Endodermal cell (in vitro differentiated cells): ENCODE results near the gene CHCHD3. TPM values are rescaled to one million over a fixed set of nuclear protein-coding genes. Genes with fewer than 3 reads are reported as not detected.
"Not testable (repeated sequence)": the region's sequence is repeated elsewhere in the genome, so short reads cannot be mapped to it uniquely, and the experiment has no call there.

Experiments
- DNase-seq: peaks from one replicate; pipeline ENCODE4 v3.0.0-alpha.2; 2017
- H3K27ac ChIP-seq: 2 replicates; pipeline ENCODE4 v1.5.1; 2013; ENCODE audit warnings: mild to moderate bottlenecking, low read depth, low read length, moderate library complexity
- H3K27me3 ChIP-seq: 2 replicates; pipeline ENCODE4 v1.6.1; 2013; ENCODE audit warnings: mild to moderate bottlenecking, low read length, moderate library complexity; ENCODE audit not compliant: insufficient read depth, control insufficient read depth, poor library complexity, severe bottlenecking
- H3K36me3 ChIP-seq: 2 replicates; pipeline ENCODE4 v1.7.0; 2013; ENCODE audit warnings: mild to moderate bottlenecking, low read length, moderate library complexity; ENCODE audit not compliant: control insufficient read depth, insufficient read depth
- H3K4me1 ChIP-seq: one replicate; pipeline ENCODE4 v1.7.0; 2013; ENCODE audit warnings: low read length; ENCODE audit not compliant: control insufficient read depth, insufficient read depth
- H3K4me3 ChIP-seq: 2 replicates; pipeline ENCODE4 v1.5.1; 2013; ENCODE audit warnings: mild to moderate bottlenecking, low read length, moderate library complexity
- H3K9ac ChIP-seq: 2 replicates; pipeline ENCODE4 v1.6.1; 2013; ENCODE audit warnings: mild to moderate bottlenecking, low read length, moderate library complexity; ENCODE audit not compliant: poor library complexity, severe bottlenecking; ENCODE audit errors: extremely low read depth
- H3K9me3 ChIP-seq: 2 replicates; pipeline ENCODE4 v1.6.1; 2013; ENCODE audit warnings: mild to moderate bottlenecking, low read length, moderate library complexity; ENCODE audit not compliant: control insufficient read depth
- H3K27ac Mint-ChIP-seq: 2 replicates; pipeline ENCODE4 v1.8.0; 2020; ENCODE audit warnings: mixed read lengths
- H3K27me3 Mint-ChIP-seq: 2 replicates; pipeline ENCODE4 v1.8.0; 2021; ENCODE audit warnings: mild to moderate bottlenecking, mixed read lengths; ENCODE audit not compliant: insufficient read depth
- H3K36me3 Mint-ChIP-seq: 2 replicates; pipeline ENCODE4 v1.8.0; 2020; ENCODE audit warnings: low read depth, mixed read lengths
- H3K4me1 Mint-ChIP-seq: 2 replicates; pipeline ENCODE4 v1.8.0; 2020; ENCODE audit warnings: mixed read lengths
- H3K4me3 Mint-ChIP-seq: 2 replicates; pipeline ENCODE4 v1.8.0; 2020; ENCODE audit warnings: mild to moderate bottlenecking, moderate library complexity, mixed read lengths
- H3K9me3 Mint-ChIP-seq: 2 replicates; pipeline ENCODE4 v1.8.0; 2020; ENCODE audit warnings: mild to moderate bottlenecking, mixed read lengths
- WGBS, 2 experiments: methylation state at CpG; one replicate each; pipeline versions ENCODE4 v1.1.5 to v1.1.7; 2013; ENCODE audit warnings: missing lambda C conversion rate in 2 of 2, mixed read lengths in 1 of 2; ENCODE audit not compliant: insufficient coverage in 1 of 2, insufficient read length in 1 of 2; 5-methylcytosine and 5-hydroxymethylcytosine counted together
- total RNA-seq, 2 donors: library from RNA; stranded (reverse); fragmentation: NEBNext Ultra II Directional in 1 of 2; extraction: Animal tissue kit (Norgen Biotek cat#: 25700) in 1 of 2; gene quantifications; 2 replicates in 1 of 2; 3 replicates in 1 of 2; pipeline ENCODE4 v1.2.1, GENCODE V29; 2021
- TF ChIP-seq, protein P1 (sequence below): fragments of 200-600 bp; sonication (generic); conservative IDR thresholded peaks from 2 replicates; pipeline ENCODE4 v1.5.0; 2021; ENCODE audit warnings: antibody characterized with exemption, mild to moderate bottlenecking

Gene CHCHD3
- total RNA-seq, 2 donors from 2014 or later, result 70.4 to 75.2 TPM

DNA sequence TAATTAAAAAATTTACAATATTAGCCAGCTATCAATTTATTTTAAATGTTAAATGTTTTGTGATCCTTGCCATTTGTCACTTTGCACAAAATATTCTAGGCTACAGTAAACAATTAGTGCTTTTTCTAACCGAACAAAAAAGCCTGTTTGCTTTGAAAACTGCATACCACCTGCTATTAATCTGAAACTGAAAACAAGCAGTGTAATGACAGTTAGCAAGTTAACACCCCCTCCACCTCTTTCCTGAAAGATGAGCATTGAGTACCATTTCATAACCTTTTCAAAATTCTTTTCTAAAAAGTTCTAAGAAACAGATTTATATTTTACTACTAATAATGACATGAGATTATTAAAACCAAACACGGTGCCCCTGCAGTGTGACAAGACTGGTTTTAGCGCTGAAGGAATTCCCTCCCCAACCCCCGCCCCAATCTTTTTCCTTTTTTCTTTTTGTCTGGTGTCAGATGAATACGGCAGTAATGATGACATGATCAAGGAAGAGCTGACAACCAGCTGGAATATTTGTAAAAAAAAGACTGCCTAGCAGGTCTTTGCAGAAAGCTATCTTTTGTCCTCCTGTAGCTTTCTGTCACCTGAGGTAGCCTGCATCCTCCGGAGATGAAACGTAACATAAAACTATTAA is 175.6 kb downstream of the CHCHD3 start:
- Mint-ChIP-seq H3K4me1 (peaks cover 21% of the 10 kb centered on the region), H3K4me3 (no peak overlapping the region), H3K27me3 (no peaks in the 10 kb centered on the region), H3K36me3 (peaks cover 32% of the 10 kb centered on the region), H3K9me3 (peaks cover 8% of the 10 kb centered on the region), H3K27ac (no peak overlapping the region)
- 87 to 88% methylated on average over 2 to 7 of the region's 7 CpGs for WGBS, 2 experiments
- peaks cover 7% of the 10 kb centered on the region for H3K4me1 ChIP-seq
- no peak overlapping the region for H3K4me3 ChIP-seq
- H3K9me3 ChIP-seq, result peaks cover 10% of the 10 kb centered on the region
- TF ChIP-seq, protein P1, sequence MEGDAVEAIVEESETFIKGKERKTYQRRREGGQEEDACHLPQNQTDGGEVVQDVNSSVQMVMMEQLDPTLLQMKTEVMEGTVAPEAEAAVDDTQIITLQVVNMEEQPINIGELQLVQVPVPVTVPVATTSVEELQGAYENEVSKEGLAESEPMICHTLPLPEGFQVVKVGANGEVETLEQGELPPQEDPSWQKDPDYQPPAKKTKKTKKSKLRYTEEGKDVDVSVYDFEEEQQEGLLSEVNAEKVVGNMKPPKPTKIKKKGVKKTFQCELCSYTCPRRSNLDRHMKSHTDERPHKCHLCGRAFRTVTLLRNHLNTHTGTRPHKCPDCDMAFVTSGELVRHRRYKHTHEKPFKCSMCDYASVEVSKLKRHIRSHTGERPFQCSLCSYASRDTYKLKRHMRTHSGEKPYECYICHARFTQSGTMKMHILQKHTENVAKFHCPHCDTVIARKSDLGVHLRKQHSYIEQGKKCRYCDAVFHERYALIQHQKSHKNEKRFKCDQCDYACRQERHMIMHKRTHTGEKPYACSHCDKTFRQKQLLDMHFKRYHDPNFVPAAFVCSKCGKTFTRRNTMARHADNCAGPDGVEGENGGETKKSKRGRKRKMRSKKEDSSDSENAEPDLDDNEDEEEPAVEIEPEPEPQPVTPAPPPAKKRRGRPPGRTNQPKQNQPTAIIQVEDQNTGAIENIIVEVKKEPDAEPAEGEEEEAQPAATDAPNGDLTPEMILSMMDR, result no peak
- H3K9ac ChIP-seq, result no peak overlapping the region
- H3K27me3 ChIP-seq, result no peaks in the 10 kb centered on the region
- H3K27ac ChIP-seq, result no peak overlapping the region
- peaks cover 11% of the 10 kb centered on the region for H3K36me3 ChIP-seq
- no peak for DNase-seq

DNA sequence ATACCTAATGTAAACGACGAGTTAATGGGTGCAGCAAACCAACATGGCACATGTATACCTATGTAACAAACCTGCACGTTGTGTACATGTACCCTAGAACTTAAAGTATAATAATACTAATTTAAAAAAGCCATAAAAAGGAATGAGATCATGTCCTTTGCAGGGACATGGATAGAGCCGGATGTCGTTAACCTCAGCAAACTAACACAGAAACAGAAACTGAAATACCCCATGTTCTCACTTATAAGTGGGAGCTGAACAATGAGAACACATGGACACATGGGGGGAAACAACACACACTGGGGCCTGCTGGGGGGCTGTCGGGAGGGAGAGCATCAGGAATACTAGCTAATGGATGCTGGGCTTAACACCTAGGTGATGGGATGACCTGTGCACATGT is 176.8 kb downstream of the CHCHD3 start:
- Mint-ChIP-seq H3K36me3 (peaks cover 32% of the 10 kb centered on the region), H3K4me1 (peaks cover 26% of the 10 kb centered on the region)
- not testable (repeated sequence) for DNase-seq, H3K9ac ChIP-seq, H3K9me3 ChIP-seq, H3K27ac ChIP-seq, H3K9me3 Mint-ChIP-seq, H3K4me3 Mint-ChIP-seq, H3K4me1 ChIP-seq, H3K4me3 ChIP-seq, H3K27me3 ChIP-seq, H3K27ac Mint-ChIP-seq, H3K27me3 Mint-ChIP-seq
- 87 to 97% methylated on average over 3 of the region's 6 CpGs for WGBS, 2 experiments
- peaks cover 11% of the 10 kb centered on the region for H3K36me3 ChIP-seq

DNA sequence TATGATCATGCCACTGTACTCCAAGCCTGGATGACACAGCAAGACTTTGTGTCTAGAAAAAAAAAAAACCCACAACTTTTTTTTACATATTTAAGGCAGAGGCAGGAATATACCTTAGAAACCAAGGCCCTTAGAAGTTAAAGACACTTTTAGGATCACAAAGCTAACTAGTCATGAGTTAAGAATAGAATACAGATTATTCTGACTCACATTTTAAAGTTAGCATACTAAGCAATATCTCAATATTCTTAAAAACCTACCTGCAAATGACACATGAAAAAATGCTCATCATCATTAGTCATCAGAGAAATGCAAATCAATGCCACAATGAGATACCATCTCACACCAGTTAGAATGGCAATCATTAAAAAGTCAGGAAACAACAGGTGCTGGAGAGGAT is 177.7 kb downstream of the CHCHD3 start:
- H3K27ac Mint-ChIP-seq, result no peak overlapping the region
- H3K9me3 ChIP-seq, result peaks cover 10% of the 10 kb centered on the region
- no peak overlapping the region for H3K9ac ChIP-seq
- no peak overlapping the region for H3K27ac ChIP-seq
- peaks cover 11% of the 10 kb centered on the region for H3K36me3 ChIP-seq
- H3K4me3 ChIP-seq, result no peak overlapping the region
- peaks cover 7% of the 10 kb centered on the region for H3K4me1 ChIP-seq
- no peak overlapping the region for H3K4me3 Mint-ChIP-seq
- no peak for DNase-seq
- TF ChIP-seq, protein P1, result no peak
- H3K36me3 Mint-ChIP-seq, result peaks cover 26% of the 10 kb centered on the region
- H3K27me3 Mint-ChIP-seq, result no peaks in the 10 kb centered on the region
- peaks cover 26% of the 10 kb centered on the region for H3K4me1 Mint-ChIP-seq
- peaks cover 6% of the 10 kb centered on the region for H3K9me3 Mint-ChIP-seq
- H3K27me3 ChIP-seq, result no peaks in the 10 kb centered on the region

DNA sequence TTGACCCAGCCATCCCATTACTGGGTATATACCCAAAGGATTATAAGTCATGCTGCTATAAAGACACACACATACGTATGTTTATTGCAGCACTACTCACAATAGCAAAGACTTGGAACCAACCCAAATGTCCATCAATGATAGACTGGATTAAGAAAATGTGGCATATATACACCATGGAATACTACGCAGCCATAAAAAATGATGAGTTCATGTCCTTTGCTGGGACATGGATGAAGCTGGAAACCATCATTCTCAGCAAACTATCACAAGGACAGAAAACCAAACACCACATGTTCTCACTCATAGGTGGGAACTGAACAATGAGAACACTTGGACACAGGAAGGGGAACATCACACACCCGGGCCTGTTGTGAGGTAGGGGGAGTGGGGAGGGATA is 179.6 kb downstream of the CHCHD3 start:
- Mint-ChIP-seq H3K4me1 (peaks cover 21% of the 10 kb centered on the region), H3K36me3 (peaks cover 29% of the 10 kb centered on the region)
- not testable (repeated sequence) for H3K27ac Mint-ChIP-seq, H3K4me3 ChIP-seq, H3K4me3 Mint-ChIP-seq, H3K27me3 ChIP-seq, H3K9me3 Mint-ChIP-seq, H3K27me3 Mint-ChIP-seq, DNase-seq, H3K9ac ChIP-seq, H3K9me3 ChIP-seq, H3K27ac ChIP-seq, H3K4me1 ChIP-seq
- WGBS, 2 experiments, result 100% methylated on average over 3 of the region's 3 CpGs; no CpG with 5 or more reads in 1 of the 2 experiments
- peaks cover 11% of the 10 kb centered on the region for H3K36me3 ChIP-seq
